ENCODE measurements around the gene CCR5AS.
"Not testable (repeated sequence)": the region's sequence is repeated elsewhere in the genome, so short reads cannot be mapped to it uniquely, and the experiment has no call there.

CCR5AS gene

GRCh38 chr3:46400000-46400734, 6.7 kb downstream of the CCR5AS start:
- Histone ChIP-seq H3K27me3 (ENCODE audit: control insufficient read depth, insufficient read depth, low read length) (no peaks in the 10 kb centered on the region), H3K9me3 (replicated peaks; ENCODE audit: low read length) (no peaks in the 10 kb centered on the region), H3K4me2 (ENCODE audit: low read length) (no peak overlapping the region), H3K36me3 (ENCODE audit: insufficient read depth, low read length) (no peaks in the 10 kb centered on the region), H3K9ac (ENCODE audit: low read depth, low read length) (no peak overlapping the region), H3K4me3 (ENCODE audit: low read length) (no peak overlapping the region), H3K4me1 (ENCODE audit: control insufficient read depth, insufficient read depth, low read length) (peaks cover 8% of the 10 kb centered on the region)

GRCh38 chr3:46399557-46399956, 7.3 kb downstream of the CCR5AS start:
- H3K27me3 ChIP-seq (ENCODE audit: control insufficient read depth, insufficient read depth, low read length) = peaks cover 2% of the 10 kb centered on the region
- no peak overlapping the region for H3K9ac ChIP-seq (ENCODE audit: low read depth, low read length)
- no peaks in the 10 kb centered on the region for H3K36me3 ChIP-seq (ENCODE audit: insufficient read depth, low read length)
- H3K4me2 ChIP-seq (ENCODE audit: low read length) = no peak overlapping the region
- H3K9me3 ChIP-seq (replicated peaks; ENCODE audit: low read length) = no peaks in the 10 kb centered on the region
- H3K4me1 ChIP-seq (ENCODE audit: control insufficient read depth, insufficient read depth, low read length) = peaks cover 8% of the 10 kb centered on the region
- no peak overlapping the region for H3K4me3 ChIP-seq (ENCODE audit: low read length)

- no peak overlapping the region for H3K4me3 ChIP-seq (ENCODE audit: low read length)
- H3K36me3 ChIP-seq (ENCODE audit: insufficient read depth, low read length) = no peaks in the 10 kb centered on the region
- no peak overlapping the region for H3K4me2 ChIP-seq (ENCODE audit: low read length)
- no peak overlapping the region for H3K9ac ChIP-seq (ENCODE audit: low read depth, low read length)
- peaks cover 8% of the 10 kb centered on the region for H3K4me1 ChIP-seq (ENCODE audit: control insufficient read depth, insufficient read depth, low read length)
- no peaks in the 10 kb centered on the region for H3K9me3 ChIP-seq (replicated peaks; ENCODE audit: low read length)
- H3K27me3 ChIP-seq (ENCODE audit: control insufficient read depth, insufficient read depth, low read length) = peaks cover 7% of the 10 kb centered on the region
These were observed 7.8 kb downstream of the CCR5AS start for GRCh38 chr3:46399098-46399497.

- Histone ChIP-seq H3K4me1 (ENCODE audit: control insufficient read depth, insufficient read depth, low read length) (peaks cover 8% of the 10 kb centered on the region), H3K9ac (ENCODE audit: low read depth, low read length) (no peak overlapping the region), H3K4me2 (ENCODE audit: low read length) (no peak overlapping the region), H3K27me3 (ENCODE audit: control insufficient read depth, insufficient read depth, low read length) (peaks cover 13% of the 10 kb centered on the region), H3K36me3 (ENCODE audit: insufficient read depth, low read length) (no peaks in the 10 kb centered on the region), H3K4me3 (ENCODE audit: low read length) (no peak overlapping the region), H3K9me3 (replicated peaks; ENCODE audit: low read length) (no peaks in the 10 kb centered on the region)
These were observed 8.5 kb downstream of the CCR5AS start for GRCh38 chr3:46398186-46398955.

GRCh38 chr3:46397111-46397510, 9.8 kb downstream of the CCR5AS start:
- Histone ChIP-seq H3K4me2 (ENCODE audit: low read length) (no peak overlapping the region), H3K4me3 (ENCODE audit: low read length) (no peak overlapping the region), H3K9me3 (replicated peaks; ENCODE audit: low read length) (no peaks in the 10 kb centered on the region), H3K27me3 (ENCODE audit: control insufficient read depth, insufficient read depth, low read length) (peaks cover 13% of the 10 kb centered on the region), H3K9ac (ENCODE audit: low read depth, low read length) (no peak overlapping the region), H3K4me1 (ENCODE audit: control insufficient read depth, insufficient read depth, low read length) (peaks cover 8% of the 10 kb centered on the region), H3K36me3 (ENCODE audit: insufficient read depth, low read length) (no peaks in the 10 kb centered on the region)

- Histone ChIP-seq H3K4me2 (ENCODE audit: low read length) (no peak overlapping the region), H3K9ac (ENCODE audit: low read depth, low read length) (no peak overlapping the region), H3K9me3 (replicated peaks; ENCODE audit: low read length) (no peaks in the 10 kb centered on the region), H3K27me3 (ENCODE audit: control insufficient read depth, insufficient read depth, low read length) (peaks cover 17% of the 10 kb centered on the region), H3K4me3 (ENCODE audit: low read length) (no peak overlapping the region), H3K36me3 (ENCODE audit: insufficient read depth, low read length) (no peaks in the 10 kb centered on the region), H3K4me1 (ENCODE audit: control insufficient read depth, insufficient read depth, low read length) (peaks cover 8% of the 10 kb centered on the region)
These were observed 10.9 kb downstream of the CCR5AS start for GRCh38 chr3:46395766-46396530.

- Histone ChIP-seq H3K27me3 (ENCODE audit: control insufficient read depth, insufficient read depth, low read length) (peaks cover 17% of the 10 kb centered on the region), H3K9ac (ENCODE audit: low read depth, low read length) (no peak overlapping the region), H3K36me3 (ENCODE audit: insufficient read depth, low read length) (no peaks in the 10 kb centered on the region), H3K4me3 (ENCODE audit: low read length) (no peak overlapping the region), H3K4me2 (ENCODE audit: low read length) (no peak overlapping the region), H3K4me1 (ENCODE audit: control insufficient read depth, insufficient read depth, low read length) (peaks cover 5% of the 10 kb centered on the region), H3K9me3 (replicated peaks; ENCODE audit: low read length) (no peaks in the 10 kb centered on the region)
These were observed 11.6 kb downstream of the CCR5AS start for GRCh38 chr3:46395210-46395661.

- H3K9me3 ChIP-seq (replicated peaks; ENCODE audit: low read length) = no peaks in the 10 kb centered on the region
- H3K4me3 ChIP-seq (ENCODE audit: low read length) = no peak overlapping the region
- H3K4me1 ChIP-seq (ENCODE audit: control insufficient read depth, insufficient read depth, low read length) = no peaks in the 10 kb centered on the region
- no peak overlapping the region for H3K9ac ChIP-seq (ENCODE audit: low read depth, low read length)
- no peak overlapping the region for H3K4me2 ChIP-seq (ENCODE audit: low read length)
- H3K27me3 ChIP-seq (ENCODE audit: control insufficient read depth, insufficient read depth, low read length) = peaks cover 17% of the 10 kb centered on the region
- H3K36me3 ChIP-seq (ENCODE audit: insufficient read depth, low read length) = no peaks in the 10 kb centered on the region
These were observed 13.1 kb downstream of the CCR5AS start for GRCh38 chr3:46393554-46394434.

- H3K9me3 ChIP-seq (replicated peaks; ENCODE audit: low read length) = no peaks in the 10 kb centered on the region
These were observed 13.9 kb downstream of the CCR5AS start for GRCh38 chr3:46393011-46393410.

GRCh38 chr3:46391526-46391925, 15.3 kb downstream of the CCR5AS start:
- not testable (repeated sequence) for H3K4me1 ChIP-seq (ENCODE audit: control insufficient read depth, insufficient read depth, low read length); H3K36me3 ChIP-seq (ENCODE audit: insufficient read depth, low read length); H3K9ac ChIP-seq (ENCODE audit: low read depth, low read length); H3K4me2 ChIP-seq (ENCODE audit: low read length); H3K9me3 ChIP-seq (replicated peaks; ENCODE audit: low read length); H3K4me3 ChIP-seq (ENCODE audit: low read length)
- H3K27me3 ChIP-seq (ENCODE audit: control insufficient read depth, insufficient read depth, low read length) = peaks cover 17% of the 10 kb centered on the region

More at GRCh38 chr3:46393011-46393410, 13.9 kb downstream of the CCR5AS start:
- H3K4me3 ChIP-seq (ENCODE audit: low read length) = no peak overlapping the region
- H3K4me1 ChIP-seq (ENCODE audit: control insufficient read depth, insufficient read depth, low read length) = no peaks in the 10 kb centered on the region
- H3K27me3 ChIP-seq (ENCODE audit: control insufficient read depth, insufficient read depth, low read length) = peaks cover 17% of the 10 kb centered on the region
- no peak overlapping the region for H3K9ac ChIP-seq (ENCODE audit: low read depth, low read length)
- H3K4me2 ChIP-seq (ENCODE audit: low read length) = no peak overlapping the region
- H3K36me3 ChIP-seq (ENCODE audit: insufficient read depth, low read length) = no peaks in the 10 kb centered on the region
